SU-DHL-6 (cell line): Measurements from ENCODE around the gene ATG101.

ENCODE experiments used
- H2AFZ ChIP-seq: fragments of 200-600 bp; sonication (generic); 2 replicates; pipeline ENCODE4 v1.6.1; 2014; ENCODE audit warnings: low read depth, mild to moderate bottlenecking, moderate library complexity, mixed read lengths, antibody characterized with exemption, low read length; ENCODE audit not compliant: severe bottlenecking
- H3F3A ChIP-seq: fragments of 200-600 bp; shearing (Covaris generic); 2 replicates; pipeline ENCODE4 v1.6.0; 2016; ENCODE audit warnings: antibody characterized with exemption, mild to moderate bottlenecking; ENCODE audit not compliant: insufficient read depth
- H3K27ac ChIP-seq: fragments of 200-600 bp; sonication (generic); 2 replicates; pipeline ENCODE4 v1.5.1; 2016; ENCODE audit warnings: low read depth, mild to moderate bottlenecking, low read length, moderate library complexity, mixed read lengths
- H3K27me3 ChIP-seq: fragments of 200-600 bp; sonication (generic), shearing (Covaris generic); 2 replicates; pipeline ENCODE4 v1.6.0; 2014; ENCODE audit warnings: mild to moderate bottlenecking, low read length
- H3K36me3 ChIP-seq: fragments of 200-600 bp; sonication (generic); 2 replicates; pipeline ENCODE4 v1.6.1; 2014; ENCODE audit warnings: mild to moderate bottlenecking, low read length, mixed read lengths
- H3K4me2 ChIP-seq: fragments of 300-600, 200-600 bp; shearing (Covaris generic), sonication (generic); 2 replicates; pipeline ENCODE4 v1.6.0; 2014; ENCODE audit warnings: low read length, low read depth, mild to moderate bottlenecking; ENCODE audit not compliant: poor library complexity, severe bottlenecking
- H3K4me3 ChIP-seq: fragments of 200-600 bp; sonication (generic); 2 replicates; pipeline ENCODE4 v1.5.1; 2014; ENCODE audit warnings: antibody characterized with exemption, low read length, mild to moderate bottlenecking, mixed read lengths; ENCODE audit not compliant: insufficient read depth, poor library complexity, severe bottlenecking
- H3K79me2 ChIP-seq: fragments of 200-600 bp; sonication (generic); 2 replicates; pipeline ENCODE4 v1.6.1; 2014; ENCODE audit warnings: mild to moderate bottlenecking, low read length, moderate library complexity; ENCODE audit not compliant: insufficient read depth
- H3K9ac ChIP-seq: fragments of 200-600 bp; sonication (generic); 2 replicates; pipeline ENCODE4 v1.7.0; 2014; ENCODE audit warnings: mild to moderate bottlenecking, low read length
- H3K9me2 ChIP-seq: fragments of 200-600 bp; sonication (generic); replicated peaks from 2 replicates; pipeline ENCODE4 v1.6.1; 2014; ENCODE audit warnings: low read length; ENCODE audit not compliant: insufficient read depth
- H3K9me3 ChIP-seq: fragments of 200-600 bp; sonication (generic); 2 replicates; pipeline ENCODE4 v1.6.1; 2014; ENCODE audit warnings: low read length, mixed read lengths; ENCODE audit not compliant: insufficient read depth
- H4K20me1 ChIP-seq: fragments of 200-600 bp; sonication (generic); 2 replicates; pipeline ENCODE4 v1.6.1; 2014; ENCODE audit warnings: low read depth, mild to moderate bottlenecking, antibody characterized with exemption, low read length, moderate library complexity, mixed read lengths
- EZH2phosphoT487 ChIP-seq: fragments of 200-600 bp; sonication (generic), shearing (Covaris generic); conservative IDR thresholded peaks from 2 replicates; pipeline ENCODE4 v1.6.1; 2018; ENCODE audit warnings: mild to moderate bottlenecking, antibody characterized with exemption, low read length, moderate library complexity, mixed read lengths
- TF ChIP-seq, protein P1 (sequence below): fragments of 200-600 bp; sonication (generic); IDR thresholded peaks from one replicate; pipeline ENCODE4 v1.5.1; 2017; ENCODE audit warnings: antibody characterized with exemption, mild to moderate bottlenecking, low read length, moderate library complexity; ENCODE audit not compliant: insufficient read depth, poor library complexity, severe bottlenecking

The ATG101 gene

GRCh38 chr12:52059582-52060497 lies 9.9 kb upstream of the ATG101 start:
- no peak for TF ChIP-seq EZH2phosphoT487
- TF ChIP-seq, protein P1, sequence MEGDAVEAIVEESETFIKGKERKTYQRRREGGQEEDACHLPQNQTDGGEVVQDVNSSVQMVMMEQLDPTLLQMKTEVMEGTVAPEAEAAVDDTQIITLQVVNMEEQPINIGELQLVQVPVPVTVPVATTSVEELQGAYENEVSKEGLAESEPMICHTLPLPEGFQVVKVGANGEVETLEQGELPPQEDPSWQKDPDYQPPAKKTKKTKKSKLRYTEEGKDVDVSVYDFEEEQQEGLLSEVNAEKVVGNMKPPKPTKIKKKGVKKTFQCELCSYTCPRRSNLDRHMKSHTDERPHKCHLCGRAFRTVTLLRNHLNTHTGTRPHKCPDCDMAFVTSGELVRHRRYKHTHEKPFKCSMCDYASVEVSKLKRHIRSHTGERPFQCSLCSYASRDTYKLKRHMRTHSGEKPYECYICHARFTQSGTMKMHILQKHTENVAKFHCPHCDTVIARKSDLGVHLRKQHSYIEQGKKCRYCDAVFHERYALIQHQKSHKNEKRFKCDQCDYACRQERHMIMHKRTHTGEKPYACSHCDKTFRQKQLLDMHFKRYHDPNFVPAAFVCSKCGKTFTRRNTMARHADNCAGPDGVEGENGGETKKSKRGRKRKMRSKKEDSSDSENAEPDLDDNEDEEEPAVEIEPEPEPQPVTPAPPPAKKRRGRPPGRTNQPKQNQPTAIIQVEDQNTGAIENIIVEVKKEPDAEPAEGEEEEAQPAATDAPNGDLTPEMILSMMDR = no peak
- no peak overlapping the region for H3K27ac ChIP-seq

DNA sequence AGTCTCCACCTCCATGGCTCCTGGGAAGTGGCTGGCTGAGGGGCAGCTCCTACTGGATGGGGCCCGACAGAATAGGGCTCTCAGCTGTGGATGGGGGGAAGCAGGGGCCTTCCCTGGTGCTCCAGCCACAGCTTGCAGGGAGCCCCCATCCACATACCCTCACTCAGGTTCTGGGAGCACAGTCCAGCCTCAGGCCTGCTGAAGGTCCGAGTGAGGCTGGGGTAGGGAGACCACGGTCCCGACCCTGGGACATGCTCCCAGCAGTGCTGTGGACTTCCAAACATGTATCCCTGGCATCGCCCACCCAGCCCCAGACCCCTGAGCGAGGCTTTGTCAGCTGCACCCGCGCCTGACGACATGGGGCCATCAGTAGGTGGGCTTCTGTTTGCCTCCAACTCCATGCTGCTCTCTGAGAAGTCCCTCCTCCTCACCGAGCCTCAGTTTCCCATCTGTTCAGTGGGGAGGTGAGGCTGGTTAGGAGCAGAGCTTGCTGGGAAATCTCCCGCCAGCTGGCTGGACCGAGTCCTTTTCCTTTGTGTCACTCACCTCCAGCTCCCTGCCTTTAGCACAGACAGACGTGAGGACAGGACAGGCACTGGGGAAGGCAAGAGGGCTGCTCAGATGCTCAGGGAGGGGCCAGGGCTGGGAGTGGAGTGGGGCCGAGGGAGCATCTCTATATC lies 9.1 kb upstream of the ATG101 start:
- no peak overlapping the region for H3K27ac ChIP-seq
- no peaks in the 10 kb centered on the region for H3K9me2 ChIP-seq
- H3K36me3 ChIP-seq = no peaks in the 10 kb centered on the region
- H3F3A ChIP-seq = no peaks in the 10 kb centered on the region
- H2AFZ ChIP-seq = no peak overlapping the region
- H4K20me1 ChIP-seq = no peaks in the 10 kb centered on the region
- no peaks in the 10 kb centered on the region for H3K79me2 ChIP-seq
- no peaks in the 10 kb centered on the region for H3K27me3 ChIP-seq
- TF ChIP-seq, protein P1 = no peak
- no peak for TF ChIP-seq EZH2phosphoT487
- H3K9me3 ChIP-seq = no peaks in the 10 kb centered on the region
- no peak overlapping the region for H3K4me3 ChIP-seq
- no peak overlapping the region for H3K9ac ChIP-seq
- H3K4me2 ChIP-seq = no peak overlapping the region

More at GRCh38 chr12:52059582-52060497, 9.9 kb upstream of the ATG101 start:
- no peak overlapping the region for H3K4me3 ChIP-seq
- no peaks in the 10 kb centered on the region for H3K9me3 ChIP-seq
- H3K79me2 ChIP-seq = no peaks in the 10 kb centered on the region
- H3K36me3 ChIP-seq = no peaks in the 10 kb centered on the region
- no peaks in the 10 kb centered on the region for H4K20me1 ChIP-seq
- H2AFZ ChIP-seq = no peak overlapping the region
- H3F3A ChIP-seq = no peaks in the 10 kb centered on the region
- H3K4me2 ChIP-seq = no peak overlapping the region
- H3K27me3 ChIP-seq = no peaks in the 10 kb centered on the region
- H3K9ac ChIP-seq = no peak overlapping the region
- H3K9me2 ChIP-seq = no peaks in the 10 kb centered on the region

- Histone ChIP-seq H3K79me2 (no peaks in the 10 kb centered on the region), H3K9ac (no peak overlapping the region), H3K9me2 (no peaks in the 10 kb centered on the region), H3K27me3 (no peaks in the 10 kb centered on the region), H3K27ac (no peak overlapping the region), H3F3A (no peaks in the 10 kb centered on the region), H4K20me1 (no peaks in the 10 kb centered on the region), H3K36me3 (no peaks in the 10 kb centered on the region), H2AFZ (no peak overlapping the region), H3K4me2 (no peak overlapping the region), H3K9me3 (no peaks in the 10 kb centered on the region), H3K4me3 (no peak overlapping the region)
- TF ChIP-seq EZH2phosphoT487 = no peak
- TF ChIP-seq, protein P1 = no peak
These were observed 8.2 kb upstream of the ATG101 start for GRCh38 chr12:52061470-52062166.
